ENCODE results near the gene ZNF496. TPM values are rescaled to one million over a fixed set of nuclear protein-coding genes. Genes with fewer than 3 reads are reported as not detected.

The ZNF496 gene
- total RNA-seq, 1 experiment from 2014 or later: 66.5 TPM

GRCh38 chr1:247286134-247286670 lies 45.5 kb downstream of the ZNF496 start:
- Histone ChIP-seq H4K91ac (ENCODE audit: insufficient read length, low read depth, low read length) (no peak overlapping the region), H3K14ac (ENCODE audit: insufficient read depth, low read length) (no peak overlapping the region; the same call in 1 of the 2 replicates), H3K4ac (ENCODE audit: low read depth, low read length) (no peak overlapping the region), H2AK5ac (ENCODE audit: insufficient read length, low read length) (no peak overlapping the region), H2BK20ac (ENCODE audit: low read depth, low read length, poor library complexity, severe bottlenecking) (no peak overlapping the region), H3K79me2 (ENCODE audit: insufficient read depth, low read length) (no peaks in the 10 kb centered on the region), H2BK15ac (ENCODE audit: low read depth, low read length) (no peak overlapping the region), H3K4me1 (ENCODE audit: insufficient read depth, low read length) (peaks cover 3% of the 10 kb centered on the region; the same call in 1 of the 2 replicates), H2BK12ac (ENCODE audit: insufficient read length, low read depth, low read length) (no peak overlapping the region), H3K23me2 (ENCODE audit: insufficient read length, low read depth, low read length, poor library complexity, severe bottlenecking) (no peaks in the 10 kb centered on the region), H3K9ac (ENCODE audit: extremely low read depth, insufficient read length, low read length) (no peak overlapping the region), H3K27me3 (ENCODE audit: insufficient read depth, low read length) (no peaks in the 10 kb centered on the region), H3K9me3 (ENCODE audit: control insufficient read depth, low read depth, low read length) (no peaks in the 10 kb centered on the region), H2BK120ac (ENCODE audit: low read depth, low read length, poor library complexity, severe bottlenecking) (no peak overlapping the region), H3K4me2 (ENCODE audit: insufficient read depth, insufficient read length, low read length) (no peak overlapping the region), H2AFZ (ENCODE audit: low read length) (no peak overlapping the region), H4K20me1 (ENCODE audit: control insufficient read depth, insufficient read depth, insufficient read length) (no peaks in the 10 kb centered on the region), H4K8ac (replicated peaks; ENCODE audit: insufficient read length, low read depth, low read length) (no peak overlapping the region), H3K23ac (ENCODE audit: insufficient read length, low read depth, low read length) (no peak overlapping the region), H3K27ac (ENCODE audit: insufficient read length, low read depth, low read length) (no peak overlapping the region), H3K56ac (ENCODE audit: insufficient read length, low read depth, low read length) (no peak overlapping the region), H3K79me1 (ENCODE audit: insufficient read depth, low read depth, low read length, poor library complexity, severe bottlenecking) (no peaks in the 10 kb centered on the region), H2BK5ac (ENCODE audit: insufficient read length, low read length) (no peak overlapping the region), H3T11ph (ENCODE audit: low read length) (no peak overlapping the region), H4K5ac (ENCODE audit: insufficient read length, low read depth, low read length) (no peak overlapping the region), H3K18ac (ENCODE audit: insufficient read length, low read depth, low read length) (no peak overlapping the region)
- Mint-ChIP-seq H3K4me3 (no peak overlapping the region), H3K27ac (peak overlapping the region in 1 of 3 experiments; percentile 52; a peak in 1 of 7 replicates), H3K9me3 (peaks cover 3 to 15% of the 10 kb centered on the region in 2 experiments; a peak in 4 of 5 replicates), H3K36me3 (ENCODE audit: insufficient read depth in 1 of 3, low read depth in 3 of 3) (peaks cover 7 to 16% (median 15%) of the 10 kb centered on the region in 3 experiments), H3K27me3 (ENCODE audit: low read depth) (peaks cover 5% of the 10 kb centered on the region), H3K4me1 (peaks cover 19 to 24% of the 10 kb centered on the region in 2 experiments)
- WGBS (ENCODE audit: extremely low coverage, insufficient read length, low lambda C conversion rate): no CpG with 5 or more reads among the region's 23 CpGs
- no peak for DNase-seq
- TF ChIP-seq CTCF (conservative IDR thresholded peaks at IDR 0.05): no peak

Measured in H9 (cell line).